GM10248 (cell line): ENCODE results near the gene SLC27A2.

Source experiments
- CTCF ChIA-PET: fragments of 300-600 bp; sonication (Branson Sonifier 250); formaldehyde crosslinking; extraction: SDS; loops from one replicate; lab custom pipeline; 2021; ENCODE audit warnings: antibody characterized with exemption; lab: Yijun Ruan, JAX
- POLR2A ChIA-PET: fragments of 350-650 bp; sonication (Branson Sonifier 250); formaldehyde crosslinking; extraction: SDS; loops from one replicate; lab custom pipeline; 2020; ENCODE audit warnings: antibody characterized with exemption; lab: Yijun Ruan, JAX
- DNase-seq: peaks from one replicate; pipeline ENCODE4 v3.0.0; 2012; ENCODE audit errors: extremely low spot score
- CTCF ChIP-seq: IDR thresholded peaks from 2 replicates; pipeline ENCODE4 v1.5.1; 2012; ENCODE audit warnings: mild to moderate bottlenecking, low read depth; ENCODE audit errors: extremely low read depth, missing control alignments, control extremely low read depth

The SLC27A2 gene

GRCh38 chr15:50280271-50280670 lies 98.3 kb downstream of the SLC27A2 start:
- CTCF ChIA-PET = interaction anchor here (2.9 kb wide), 1 partner anchor 16 kb away, joined by 13 read pairs; no protein-coding TSS in a partner anchor
- POLR2A ChIA-PET = no interaction called here
- TF ChIP-seq CTCF = no peak
- DNase-seq = no peak

GRCh38 chr15:50281427-50281826 lies 99.4 kb downstream of the SLC27A2 start:
- POLR2A ChIA-PET = no interaction called here
- DNase-seq = no peak
- CTCF ChIA-PET = no interaction called here
- TF ChIP-seq CTCF = no peak
